WTC11 (cell line): ENCODE measurements around the gene WDFY3. TPM values are rescaled to one million over a fixed set of nuclear protein-coding genes. Genes with fewer than 3 reads are reported as not detected.

ENCODE experiments used
- ATAC-seq: fragments of 200-7000 bp; cut with Tn5 transposase; 2 replicates; pipeline ENCODE4 v1.10.0; 2021; ENCODE audit warnings: mild to moderate bottlenecking, moderate library complexity
- CTCF ChIA-PET: fragments of 300-600 bp; sonication (Branson Sonifier 250); formaldehyde crosslinking; loops from one replicate; lab custom pipeline; 2021; ENCODE audit warnings: antibody characterized with exemption; lab: Charles Lee
- POLR2A ChIA-PET: fragments of 350-600 bp; sonication (Branson Sonifier 250); formaldehyde crosslinking; loops from one replicate; lab custom pipeline; 2021; ENCODE audit warnings: antibody characterized with exemption; lab: Charles Lee
- DNase-seq: peaks from one replicate; pipeline ENCODE4 v3.0.0; 2021; ENCODE audit warnings: low spot score
- H3K27ac Mint-ChIP-seq: 2 replicates; pipeline ENCODE4 v1.8.0; 2021; ENCODE audit warnings: mixed read lengths
- H3K27me3 Mint-ChIP-seq: 2 replicates; pipeline ENCODE4 v1.8.0; 2021; ENCODE audit warnings: low read depth, mild to moderate bottlenecking, moderate library complexity, mixed read lengths
- H3K36me3 Mint-ChIP-seq: 2 replicates; pipeline ENCODE4 v1.8.0; 2021; ENCODE audit warnings: mixed read lengths
- H3K4me1 Mint-ChIP-seq: 2 replicates; pipeline ENCODE4 v1.8.0; 2022; ENCODE audit warnings: mixed read lengths
- H3K4me3 Mint-ChIP-seq: 2 replicates; pipeline ENCODE4 v1.8.0; 2021; ENCODE audit warnings: mild to moderate bottlenecking, moderate library complexity, mixed read lengths
- H3K9me3 Mint-ChIP-seq: 2 replicates; pipeline ENCODE4 v1.8.0; 2021; ENCODE audit warnings: mixed read lengths
- ARID4B ChIP-seq: sonication (generic); formaldehyde crosslinking; IDR thresholded peaks from 2 replicates; pipeline ENCODE4 v1.8.0; 2023; ENCODE audit warnings: missing genetic modification reagents, mild to moderate bottlenecking, borderline replicate concordance
- ATF1 ChIP-seq: sonication (generic); formaldehyde crosslinking; IDR thresholded peaks from 2 replicates; pipeline ENCODE4 v1.8.1; 2023; ENCODE audit warnings: mild to moderate bottlenecking, moderate library complexity, missing genetic modification reagents
- ELF4 ChIP-seq: sonication (generic); formaldehyde crosslinking; IDR thresholded peaks from 2 replicates; pipeline ENCODE4 v1.8.1; 2022; ENCODE audit warnings: low read depth, mild to moderate bottlenecking, moderate library complexity, missing genetic modification reagents
- FOXP1 ChIP-seq: sonication (generic); formaldehyde crosslinking; IDR thresholded peaks from 2 replicates; pipeline ENCODE4 v1.8.0; 2022; ENCODE audit warnings: missing genetic modification reagents, mild to moderate bottlenecking, moderate library complexity, borderline replicate concordance
- GABPB1 ChIP-seq: sonication (generic); formaldehyde crosslinking; IDR thresholded peaks from 2 replicates; pipeline ENCODE4 v1.8.1; 2023; ENCODE audit warnings: mild to moderate bottlenecking, missing genetic modification reagents
- HMGA2 ChIP-seq: fragments of 250-450 bp; sonication (Bioruptor Pico); IDR thresholded peaks from 2 replicates; pipeline ENCODE4 v1.4.0; 2021; ENCODE audit warnings: mild to moderate bottlenecking, moderate library complexity
- JAZF1 ChIP-seq: fragments of 250-450 bp; sonication (Bioruptor Pico); IDR thresholded peaks from 2 replicates; pipeline ENCODE4 v1.9.0; 2021; ENCODE audit warnings: moderate library complexity, mild to moderate bottlenecking, inconsistent platforms
- JUN ChIP-seq: sonication (generic); formaldehyde crosslinking; IDR thresholded peaks from 2 replicates; pipeline ENCODE4 v1.8.0; 2023; ENCODE audit warnings: mild to moderate bottlenecking, missing genetic modification reagents
- MAX ChIP-seq: sonication (generic); formaldehyde crosslinking; IDR thresholded peaks from 2 replicates; pipeline ENCODE4 v1.8.0; 2022; ENCODE audit warnings: mild to moderate bottlenecking, missing genetic modification reagents
- PREB ChIP-seq: sonication (generic); formaldehyde crosslinking; IDR thresholded peaks from 2 replicates; pipeline ENCODE4 v1.8.1; 2022; ENCODE audit warnings: mild to moderate bottlenecking, missing genetic modification reagents, moderate library complexity, borderline replicate concordance
- PRRX2 ChIP-seq: fragments of 250-450 bp; sonication (Bioruptor Pico); IDR thresholded peaks from 2 replicates; pipeline ENCODE4 v1.8.0; 2021; ENCODE audit warnings: mild to moderate bottlenecking
- SMAD4 ChIP-seq: sonication (generic); formaldehyde crosslinking; IDR thresholded peaks from 2 replicates; pipeline ENCODE4 v1.8.0; 2022; ENCODE audit warnings: mild to moderate bottlenecking, missing genetic modification reagents
- SOX15 ChIP-seq: fragments of 250-450 bp; sonication (Bioruptor Pico); IDR thresholded peaks from 2 replicates; pipeline ENCODE4 v1.9.0; 2021; ENCODE audit warnings: mild to moderate bottlenecking
- TEAD1 ChIP-seq: sonication (generic); formaldehyde crosslinking; IDR thresholded peaks from 2 replicates; pipeline ENCODE4 v1.8.0; 2022; ENCODE audit warnings: mild to moderate bottlenecking, missing genetic modification reagents
- ZNF232 ChIP-seq: sonication (generic); formaldehyde crosslinking; IDR thresholded peaks from 2 replicates; pipeline ENCODE4 v1.8.0; 2022; ENCODE audit warnings: mild to moderate bottlenecking, missing genetic modification reagents
- ZNF512 ChIP-seq: sonication (generic); formaldehyde crosslinking; IDR thresholded peaks from 2 replicates; pipeline ENCODE4 v1.8.1; 2022; ENCODE audit warnings: missing genetic modification reagents, borderline replicate concordance
- total RNA-seq: library from RNA; stranded (reverse); gene quantifications from 3 replicates; pipeline ENCODE4 v1.2.3, GENCODE V29; 2021
- TF ChIP-seq, protein P1 (sequence below): sonication (generic); formaldehyde crosslinking; IDR thresholded peaks from 2 replicates; pipeline ENCODE4 v1.8.0; 2023; ENCODE audit warnings: missing genetic modification reagents
- TF ChIP-seq, protein P2 (sequence below): fragments of 250-450 bp; sonication (Bioruptor Pico); IDR thresholded peaks from 2 replicates; pipeline ENCODE4 v1.9.0; 2021; ENCODE audit warnings: moderate library complexity, mild to moderate bottlenecking, inconsistent platforms, borderline replicate concordance
- TF ChIP-seq, protein P3 (sequence below): fragments of 250-450 bp; sonication (Bioruptor Pico); IDR thresholded peaks from 2 replicates; pipeline ENCODE4 v2.1.2; 2022; ENCODE audit warnings: mild to moderate bottlenecking, moderate library complexity
- TF ChIP-seq, protein P4 (sequence below): sonication (generic); formaldehyde crosslinking; IDR thresholded peaks from 2 replicates; pipeline ENCODE4 v1.8.0; 2023; ENCODE audit warnings: mild to moderate bottlenecking, missing genetic modification reagents

Gene WDFY3
- total RNA-seq, 1 experiment from 2014 or later, result 77.2 TPM

DNA sequence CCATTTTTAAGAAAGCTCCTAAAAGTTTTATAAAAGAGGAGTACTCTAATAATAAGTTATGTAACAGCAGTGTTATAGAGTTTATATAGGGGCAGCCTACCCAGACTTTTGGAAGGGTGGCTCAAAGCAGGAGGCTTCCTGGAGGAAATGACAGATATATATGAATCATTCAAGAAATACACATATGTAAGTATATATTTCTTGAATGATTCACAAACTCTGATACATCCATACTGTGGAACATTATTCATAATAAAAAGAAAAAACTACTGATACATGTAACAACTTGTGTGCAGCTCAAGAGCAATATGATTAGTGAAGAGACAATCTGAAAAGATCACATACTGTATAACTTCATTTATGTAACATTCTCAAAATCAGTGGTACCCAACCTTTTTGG is 166.2 kb downstream of the WDFY3 start:
- TF ChIP-seq, protein P1, sequence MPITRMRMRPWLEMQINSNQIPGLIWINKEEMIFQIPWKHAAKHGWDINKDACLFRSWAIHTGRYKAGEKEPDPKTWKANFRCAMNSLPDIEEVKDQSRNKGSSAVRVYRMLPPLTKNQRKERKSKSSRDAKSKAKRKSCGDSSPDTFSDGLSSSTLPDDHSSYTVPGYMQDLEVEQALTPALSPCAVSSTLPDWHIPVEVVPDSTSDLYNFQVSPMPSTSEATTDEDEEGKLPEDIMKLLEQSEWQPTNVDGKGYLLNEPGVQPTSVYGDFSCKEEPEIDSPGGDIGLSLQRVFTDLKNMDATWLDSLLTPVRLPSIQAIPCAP (CRISPR knock-in tag), result no peak
- no peak for TF ChIP-seq ARID4B (CRISPR knock-in tag)
- TF ChIP-seq, protein P2, sequence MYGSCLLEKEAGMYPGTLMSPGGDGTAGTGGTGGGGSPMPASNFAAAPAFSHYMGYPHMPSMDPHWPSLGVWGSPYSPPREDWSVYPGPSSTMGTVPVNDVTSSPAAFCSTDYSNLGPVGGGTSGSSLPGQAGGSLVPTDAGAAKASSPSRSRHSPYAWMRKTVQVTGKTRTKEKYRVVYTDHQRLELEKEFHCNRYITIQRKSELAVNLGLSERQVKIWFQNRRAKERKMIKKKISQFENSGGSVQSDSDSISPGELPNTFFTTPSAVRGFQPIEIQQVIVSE (CRISPR knock-in tag), result no peak
- no peak for TF ChIP-seq TEAD1 (CRISPR knock-in tag)
- TF ChIP-seq, protein P3, sequence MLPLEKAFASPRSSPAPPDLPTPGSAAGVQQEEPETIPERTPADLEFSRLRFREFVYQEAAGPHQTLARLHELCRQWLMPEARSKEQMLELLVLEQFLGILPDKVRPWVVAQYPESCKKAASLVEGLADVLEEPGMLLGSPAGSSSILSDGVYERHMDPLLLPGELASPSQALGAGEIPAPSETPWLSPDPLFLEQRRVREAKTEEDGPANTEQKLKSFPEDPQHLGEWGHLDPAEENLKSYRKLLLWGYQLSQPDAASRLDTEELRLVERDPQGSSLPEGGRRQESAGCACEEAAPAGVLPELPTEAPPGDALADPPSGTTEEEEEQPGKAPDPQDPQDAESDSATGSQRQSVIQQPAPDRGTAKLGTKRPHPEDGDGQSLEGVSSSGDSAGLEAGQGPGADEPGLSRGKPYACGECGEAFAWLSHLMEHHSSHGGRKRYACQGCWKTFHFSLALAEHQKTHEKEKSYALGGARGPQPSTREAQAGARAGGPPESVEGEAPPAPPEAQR (CRISPR knock-in tag), result no peak
- TF ChIP-seq SOX15 (CRISPR knock-in tag), result no peak
- no peak for TF ChIP-seq PRRX2 (CRISPR knock-in tag)
- TF ChIP-seq JAZF1, result no peak
- no peak for TF ChIP-seq HMGA2 (CRISPR knock-in tag)
- TF ChIP-seq ELF4, result no peak
- TF ChIP-seq, protein P4, sequence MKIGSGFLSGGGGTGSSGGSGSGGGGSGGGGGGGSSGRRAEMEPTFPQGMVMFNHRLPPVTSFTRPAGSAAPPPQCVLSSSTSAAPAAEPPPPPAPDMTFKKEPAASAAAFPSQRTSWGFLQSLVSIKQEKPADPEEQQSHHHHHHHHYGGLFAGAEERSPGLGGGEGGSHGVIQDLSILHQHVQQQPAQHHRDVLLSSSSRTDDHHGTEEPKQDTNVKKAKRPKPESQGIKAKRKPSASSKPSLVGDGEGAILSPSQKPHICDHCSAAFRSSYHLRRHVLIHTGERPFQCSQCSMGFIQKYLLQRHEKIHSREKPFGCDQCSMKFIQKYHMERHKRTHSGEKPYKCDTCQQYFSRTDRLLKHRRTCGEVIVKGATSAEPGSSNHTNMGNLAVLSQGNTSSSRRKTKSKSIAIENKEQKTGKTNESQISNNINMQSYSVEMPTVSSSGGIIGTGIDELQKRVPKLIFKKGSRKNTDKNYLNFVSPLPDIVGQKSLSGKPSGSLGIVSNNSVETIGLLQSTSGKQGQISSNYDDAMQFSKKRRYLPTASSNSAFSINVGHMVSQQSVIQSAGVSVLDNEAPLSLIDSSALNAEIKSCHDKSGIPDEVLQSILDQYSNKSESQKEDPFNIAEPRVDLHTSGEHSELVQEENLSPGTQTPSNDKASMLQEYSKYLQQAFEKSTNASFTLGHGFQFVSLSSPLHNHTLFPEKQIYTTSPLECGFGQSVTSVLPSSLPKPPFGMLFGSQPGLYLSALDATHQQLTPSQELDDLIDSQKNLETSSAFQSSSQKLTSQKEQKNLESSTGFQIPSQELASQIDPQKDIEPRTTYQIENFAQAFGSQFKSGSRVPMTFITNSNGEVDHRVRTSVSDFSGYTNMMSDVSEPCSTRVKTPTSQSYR (CRISPR knock-in tag), result no peak
- TF ChIP-seq MAX, result no peak
- TF ChIP-seq ZNF232, result no peak
- Mint-ChIP-seq H3K36me3 (peaks cover 28% of the 10 kb centered on the region), H3K4me3 (no peak overlapping the region), H3K27me3 (no peaks in the 10 kb centered on the region), H3K27ac (no peak overlapping the region), H3K4me1 (no peaks in the 10 kb centered on the region), H3K9me3 (no peaks in the 10 kb centered on the region)
- ATAC-seq (no peak), DNase-seq (no peak)
- ChIA-PET CTCF (no interaction called here), POLR2A (no interaction called here)

GRCh38 chr4:84799318-84799717 is 167.2 kb downstream of the WDFY3 start:
- ChIA-PET POLR2A (no interaction called here), CTCF (no interaction called here)
- no peaks in the 10 kb centered on the region for H3K4me1 Mint-ChIP-seq
- no peaks in the 10 kb centered on the region for H3K9me3 Mint-ChIP-seq
- DNase-seq (no peak), ATAC-seq (no peak)
- no peak overlapping the region for H3K4me3 Mint-ChIP-seq
- no peak overlapping the region for H3K27ac Mint-ChIP-seq
- H3K36me3 Mint-ChIP-seq, result peaks cover 28% of the 10 kb centered on the region
- H3K27me3 Mint-ChIP-seq, result no peaks in the 10 kb centered on the region
- no peak for TF ChIP-seq PREB (CRISPR knock-in tag)
- no peak for TF ChIP-seq HMGA2 (CRISPR knock-in tag)
- no peak for TF ChIP-seq ATF1
- TF ChIP-seq ZNF232, result no peak
- no peak for TF ChIP-seq SMAD4
- no peak for TF ChIP-seq FOXP1 (CRISPR knock-in tag)
- no peak for TF ChIP-seq JUN (CRISPR knock-in tag)
- no peak for TF ChIP-seq GABPB1 (CRISPR knock-in tag)
- no peak for TF ChIP-seq ZNF512 (CRISPR knock-in tag)
